ENCODE data around the gene CHRNA1.
"Not testable (repeated sequence)": the region's sequence is repeated elsewhere in the genome, so short reads cannot be mapped to it uniquely, and the experiment has no call there.

CHRNA1 gene

GRCh38 chr2:174711206-174711605, 53.1 kb downstream of the CHRNA1 start:
- DNase-seq: no peak

GRCh38 chr2:174709416-174710004, 54.8 kb downstream of the CHRNA1 start:
- DNase-seq: not testable (repeated sequence)

GRCh38 chr2:174708713-174709112, 55.6 kb downstream of the CHRNA1 start:
- DNase-seq: no peak

DNA sequence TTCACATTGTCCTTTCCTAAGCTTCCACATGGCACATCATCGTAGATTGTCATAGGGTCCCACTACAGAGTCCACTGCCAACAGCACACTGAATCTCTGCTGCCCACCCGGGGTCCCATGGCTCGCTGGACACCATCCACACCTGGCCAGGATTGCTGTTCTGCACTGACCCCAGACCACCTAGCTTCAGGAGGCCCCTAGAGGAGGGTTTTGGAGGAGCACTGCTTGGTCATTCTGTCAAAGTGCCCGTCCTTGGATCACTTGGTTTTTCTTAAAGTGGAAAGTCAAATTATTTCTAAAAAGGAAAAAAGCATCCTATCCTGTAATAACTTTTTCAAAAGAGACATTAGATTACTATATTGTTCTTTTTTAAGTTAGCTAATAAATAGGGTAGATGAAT, 59.0 kb downstream of the CHRNA1 start:
- no peak for DNase-seq

- no peak for DNase-seq
Measured at GRCh38 chr2:174704642-174705041, 59.6 kb downstream of the CHRNA1 start.

GRCh38 chr2:174704061-174704460, 60.2 kb downstream of the CHRNA1 start:
- no peak for DNase-seq

DNA sequence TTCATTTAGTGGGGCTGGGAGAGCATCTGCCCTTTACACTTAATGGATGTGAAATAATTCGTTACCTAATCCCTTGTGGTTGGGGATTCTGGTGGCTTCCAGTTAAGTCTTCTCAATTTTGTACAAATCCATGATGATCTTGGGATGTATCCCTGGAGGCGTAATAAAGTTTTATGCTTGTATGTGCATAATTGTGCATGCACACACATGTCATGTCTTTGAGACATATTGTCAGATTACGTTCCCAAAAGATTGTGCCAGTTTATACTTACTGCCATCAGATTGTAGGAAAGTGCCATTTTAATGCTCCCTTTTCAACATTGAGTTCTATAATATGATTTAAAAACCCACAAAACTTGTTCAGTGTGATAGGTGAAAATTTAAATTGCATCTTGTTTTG, 60.8 kb downstream of the CHRNA1 start:
- no peak for DNase-seq

DNA sequence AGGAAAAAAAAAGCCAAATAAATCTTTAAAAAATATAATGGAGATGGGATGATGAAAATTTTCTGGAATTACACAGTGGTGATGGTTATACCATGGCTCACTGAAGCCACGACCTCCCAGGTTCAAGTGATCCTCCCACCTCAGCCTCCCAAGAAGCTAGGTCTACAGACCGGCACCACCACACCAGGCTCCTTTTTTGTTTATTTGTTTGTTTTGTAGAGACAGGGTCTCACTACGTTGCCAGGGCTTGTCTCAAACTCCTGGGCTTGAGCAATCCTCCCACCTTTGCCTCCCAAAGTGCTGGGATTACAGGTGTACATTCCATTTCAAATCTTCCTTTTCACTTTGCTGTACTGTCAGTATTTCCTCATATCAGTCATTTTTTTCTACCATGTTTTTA, 61.7 kb downstream of the CHRNA1 start:
- DNase-seq: no peak

DNA sequence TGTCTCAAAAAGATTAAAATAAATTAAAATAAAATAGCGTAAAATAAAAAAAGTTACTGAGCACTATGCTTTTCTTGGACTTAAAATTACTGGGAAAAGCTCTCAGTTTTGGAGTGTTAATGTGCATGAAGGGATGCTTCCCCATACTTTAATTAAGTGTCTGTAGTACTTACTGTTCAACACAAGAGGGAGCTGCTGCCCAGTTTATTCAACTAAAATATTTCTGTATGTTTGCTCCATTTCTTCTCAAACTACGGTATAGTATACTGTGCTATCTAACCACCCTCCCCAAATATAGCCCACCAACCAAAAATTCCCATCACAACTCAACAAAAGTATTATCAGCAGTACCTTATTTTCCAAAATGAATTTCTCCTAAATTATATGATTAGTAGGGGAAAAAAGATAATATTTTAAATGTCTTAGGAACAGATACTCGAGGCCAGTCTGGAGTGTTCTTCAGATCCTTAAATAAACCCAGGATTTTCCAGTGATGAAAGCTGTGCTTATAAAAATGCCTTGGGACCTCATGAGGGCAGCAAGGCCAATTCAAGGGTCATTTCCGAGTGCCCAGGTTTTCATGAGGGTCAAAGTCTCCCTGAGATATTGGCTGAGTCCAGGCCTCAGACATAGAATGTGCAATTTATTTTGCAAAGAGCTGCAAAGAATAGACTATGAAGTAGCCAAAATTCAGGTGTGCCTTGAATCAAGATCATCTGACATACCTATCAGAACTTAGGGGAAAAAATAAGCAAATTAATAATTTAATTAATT, 64.1 kb downstream of the CHRNA1 start:
- DNase-seq: peak in 4 of 6 experiments; percentile 14 to 75 (median 49)
